C4-2B (cell line): ENCODE measurements around the gene JAG2.

Experiments
- H3K27ac ChIP-seq: fragments of 450-650 bp; 2 replicates; pipeline ENCODE4 v1.5.1; 2017
- ZFX ChIP-seq: fragments of 450-650 bp; IDR thresholded peaks from 2 replicates; pipeline ENCODE4 v1.6.1; 2017
- TF ChIP-seq, protein P1 (sequence below): fragments of 450-650 bp; conservative IDR thresholded peaks from 2 replicates; pipeline ENCODE4 v1.5.1; 2017; ENCODE audit warnings: mild to moderate bottlenecking

The JAG2 gene

DNA sequence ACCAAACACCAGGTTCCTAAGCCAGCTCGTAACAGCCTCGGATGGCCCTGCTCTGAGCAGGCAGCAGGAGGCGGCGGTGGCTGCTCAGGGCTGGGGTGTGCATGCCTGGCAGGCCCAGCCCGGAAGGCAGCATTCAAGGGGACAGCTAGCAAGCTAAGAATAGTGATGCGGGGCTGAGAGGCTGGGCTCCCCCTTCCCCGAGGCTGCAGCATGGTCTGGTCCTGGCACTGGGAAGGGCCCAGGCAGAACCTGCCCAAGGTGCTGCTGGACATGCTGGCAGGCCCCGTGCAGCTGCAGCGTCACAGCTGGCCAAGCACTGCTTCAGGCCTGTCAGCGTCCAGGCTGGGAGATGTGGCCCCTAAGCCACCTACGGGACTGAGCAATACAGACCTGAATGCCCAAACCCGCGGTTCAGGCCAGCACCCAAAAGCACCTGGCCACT, 38.9 kb upstream of the JAG2 start:
- TF ChIP-seq, protein P1, sequence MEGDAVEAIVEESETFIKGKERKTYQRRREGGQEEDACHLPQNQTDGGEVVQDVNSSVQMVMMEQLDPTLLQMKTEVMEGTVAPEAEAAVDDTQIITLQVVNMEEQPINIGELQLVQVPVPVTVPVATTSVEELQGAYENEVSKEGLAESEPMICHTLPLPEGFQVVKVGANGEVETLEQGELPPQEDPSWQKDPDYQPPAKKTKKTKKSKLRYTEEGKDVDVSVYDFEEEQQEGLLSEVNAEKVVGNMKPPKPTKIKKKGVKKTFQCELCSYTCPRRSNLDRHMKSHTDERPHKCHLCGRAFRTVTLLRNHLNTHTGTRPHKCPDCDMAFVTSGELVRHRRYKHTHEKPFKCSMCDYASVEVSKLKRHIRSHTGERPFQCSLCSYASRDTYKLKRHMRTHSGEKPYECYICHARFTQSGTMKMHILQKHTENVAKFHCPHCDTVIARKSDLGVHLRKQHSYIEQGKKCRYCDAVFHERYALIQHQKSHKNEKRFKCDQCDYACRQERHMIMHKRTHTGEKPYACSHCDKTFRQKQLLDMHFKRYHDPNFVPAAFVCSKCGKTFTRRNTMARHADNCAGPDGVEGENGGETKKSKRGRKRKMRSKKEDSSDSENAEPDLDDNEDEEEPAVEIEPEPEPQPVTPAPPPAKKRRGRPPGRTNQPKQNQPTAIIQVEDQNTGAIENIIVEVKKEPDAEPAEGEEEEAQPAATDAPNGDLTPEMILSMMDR, result no peak
- no peak for TF ChIP-seq ZFX
- no peak overlapping the region for H3K27ac ChIP-seq

DNA sequence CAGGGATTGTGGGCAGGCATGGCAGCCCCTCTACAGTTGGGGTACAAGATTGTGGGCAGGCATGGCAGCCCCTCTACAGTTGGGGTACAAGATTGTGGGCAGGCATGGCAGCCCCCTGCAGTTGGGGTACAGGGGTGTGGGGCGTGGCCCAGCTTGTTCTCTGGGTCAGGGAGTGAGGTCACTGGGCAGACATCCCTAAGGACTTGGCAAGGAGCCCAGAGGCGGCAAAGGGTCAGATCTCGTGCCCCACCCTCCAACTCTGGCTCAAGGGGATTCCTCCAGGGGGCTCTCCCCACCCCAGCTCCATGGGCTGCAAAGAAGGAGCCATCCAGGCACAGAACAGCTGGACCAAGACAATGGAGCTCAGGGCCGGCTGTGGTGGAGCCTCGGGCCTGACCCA, 38.3 kb upstream of the JAG2 start:
- H3K27ac ChIP-seq, result no peak overlapping the region
- TF ChIP-seq ZFX, result no peak
- TF ChIP-seq, protein P1, result no peak

DNA sequence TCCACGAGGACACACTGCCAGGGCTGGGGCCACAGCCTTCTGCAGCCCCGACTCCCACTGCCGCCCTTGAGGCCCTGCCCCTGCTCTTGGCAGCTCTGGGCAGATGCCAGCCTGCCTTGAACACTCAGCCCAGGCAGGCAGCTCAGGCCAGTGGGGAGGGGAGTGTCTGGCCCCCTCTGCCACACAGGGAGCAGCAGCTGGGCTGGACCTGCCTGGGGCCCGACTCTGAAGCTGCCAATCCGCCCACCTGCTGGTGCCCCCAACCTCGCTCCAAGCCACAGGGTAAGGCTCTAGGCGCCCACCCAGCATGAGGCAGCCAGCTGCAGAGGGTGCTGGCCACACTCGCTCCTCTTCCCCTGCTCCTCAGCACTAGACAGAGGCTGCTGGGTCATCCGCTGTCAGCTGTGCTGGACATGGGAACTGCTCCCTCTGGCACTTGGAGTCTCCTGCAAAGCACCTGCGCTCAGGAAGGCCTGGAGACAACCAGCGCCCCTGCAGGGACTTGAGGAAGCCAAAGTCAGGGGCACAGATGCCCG, 37.2 kb upstream of the JAG2 start:
- TF ChIP-seq, protein P1, result no peak
- no peak for TF ChIP-seq ZFX
- H3K27ac ChIP-seq, result no peak overlapping the region

DNA sequence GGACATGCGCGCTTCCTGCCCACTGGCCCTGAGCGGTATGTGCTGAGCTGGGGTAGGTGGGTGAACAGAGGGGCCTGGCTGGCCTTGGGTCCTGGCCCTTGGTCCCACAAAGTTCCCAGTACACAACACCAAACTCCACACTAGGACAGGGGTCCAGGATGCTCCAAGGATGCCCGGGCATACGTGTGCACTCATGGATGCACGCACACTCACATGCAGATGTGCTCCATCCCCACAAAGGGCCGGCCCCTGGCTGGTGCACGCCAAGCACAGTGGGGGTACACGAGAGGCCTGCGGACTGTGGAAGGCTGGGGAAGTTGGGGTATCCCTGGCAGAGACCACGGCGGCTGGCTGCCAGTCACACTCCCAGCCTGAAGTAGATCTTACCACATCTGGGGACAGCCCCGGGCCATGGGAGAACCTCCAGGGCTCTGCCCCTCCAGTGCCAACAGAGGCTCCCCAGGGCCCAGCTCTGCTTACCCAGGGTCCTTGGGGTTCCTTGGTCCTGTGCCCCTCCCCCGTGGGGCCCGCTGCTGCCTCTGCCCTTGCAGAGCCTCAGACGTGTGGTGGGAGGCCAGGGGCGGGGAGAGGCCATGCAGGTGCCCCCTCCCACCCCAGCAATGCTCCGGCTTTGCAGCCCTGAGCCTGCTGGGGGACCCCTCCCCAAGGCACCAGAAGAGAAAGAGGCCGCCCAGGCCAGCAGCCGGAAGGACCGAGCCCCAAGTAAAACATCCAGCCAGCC, 36.5 kb upstream of the JAG2 start:
- TF ChIP-seq, protein P1, result no peak
- no peak for TF ChIP-seq ZFX
- H3K27ac ChIP-seq, result no peak overlapping the region; the same call in 1 of the 2 replicates

DNA sequence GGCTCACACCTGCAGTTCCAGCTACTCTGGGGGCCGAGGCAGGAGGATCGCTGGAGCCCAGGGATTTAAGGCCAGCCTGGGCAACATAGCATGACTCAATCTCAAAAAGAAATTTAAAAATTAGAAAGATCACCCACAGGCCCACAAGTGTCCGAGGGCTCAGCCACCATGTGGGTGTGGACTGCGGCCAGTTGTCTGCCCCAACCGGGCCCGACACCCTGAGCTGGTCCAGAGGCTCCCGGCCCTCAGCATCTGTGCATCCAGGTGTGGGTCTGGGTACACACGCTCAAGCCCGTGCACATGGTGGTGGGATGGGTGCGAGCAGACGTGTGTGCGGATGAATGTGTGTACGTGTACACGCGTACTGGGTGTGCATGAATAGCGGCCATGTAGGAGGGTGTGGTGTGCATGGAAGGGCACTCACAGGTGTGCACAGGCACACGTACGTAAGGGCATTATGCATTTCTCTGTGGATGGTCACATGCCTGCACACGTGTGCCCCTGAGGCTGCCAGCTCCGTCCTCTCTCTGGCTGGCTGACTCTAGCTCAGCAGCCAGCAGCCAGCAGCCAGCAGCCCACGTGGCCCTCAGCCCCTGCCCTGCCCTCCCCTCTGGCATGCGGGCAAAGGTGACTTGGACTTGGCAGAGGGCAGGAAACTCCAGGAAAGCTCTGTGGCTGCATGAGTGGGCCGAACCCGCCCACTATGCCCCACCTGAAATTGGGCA, 35.8 kb upstream of the JAG2 start:
- H3K27ac ChIP-seq, result no peak overlapping the region; the same call in 1 of the 2 replicates

DNA sequence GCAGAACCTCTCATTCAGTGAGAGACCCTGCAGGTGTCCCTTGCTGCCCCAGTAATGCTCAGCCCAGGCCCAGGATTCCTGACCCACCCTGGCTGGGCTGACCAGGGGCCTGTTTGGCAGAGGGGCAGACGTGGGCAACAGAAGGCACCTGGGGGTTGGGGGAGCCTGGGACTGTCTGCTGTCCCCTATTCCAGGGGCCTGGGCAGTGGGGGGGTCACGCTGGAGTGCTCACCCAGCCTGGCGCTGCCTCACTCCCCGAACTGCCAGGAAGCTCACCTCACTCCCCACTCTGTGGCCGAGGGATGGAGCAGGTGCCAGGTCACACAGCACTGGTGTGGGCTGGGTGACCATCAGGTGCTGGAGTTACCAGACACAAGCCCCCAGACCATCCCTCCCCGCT, 35.1 kb upstream of the JAG2 start:
- no peak overlapping the region for H3K27ac ChIP-seq
- TF ChIP-seq, protein P1, result no peak
- no peak for TF ChIP-seq ZFX

More for the DNA sequence above, 35.8 kb upstream of the JAG2 start:
- TF ChIP-seq, protein P1, result no peak
- TF ChIP-seq ZFX, result no peak

DNA sequence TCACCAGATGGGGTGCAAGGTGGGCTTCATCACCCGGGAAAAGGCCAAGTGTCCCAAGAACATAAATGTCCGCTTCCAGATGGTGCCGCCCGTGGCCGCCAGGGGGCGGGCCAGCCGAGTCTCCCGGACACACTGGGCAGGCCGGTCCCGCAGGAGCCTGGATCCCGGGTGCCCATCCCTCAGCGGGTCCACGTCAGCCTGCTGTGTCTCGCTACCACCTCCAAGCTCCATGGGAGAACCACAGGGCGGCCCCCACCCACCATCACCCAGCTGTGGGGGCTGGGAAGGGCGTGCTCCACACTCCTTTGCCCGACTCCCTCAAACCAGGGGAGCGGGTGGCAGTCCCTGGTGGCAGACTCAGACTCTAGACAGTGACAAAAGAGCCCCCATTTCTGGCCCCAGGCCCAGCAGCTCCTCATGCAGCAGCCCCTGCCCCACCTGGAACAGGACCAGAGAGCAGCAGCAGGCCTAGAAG, 34.5 kb upstream of the JAG2 start:
- TF ChIP-seq, protein P1, result peak; percentile 97
- no peak for TF ChIP-seq ZFX
- no peak overlapping the region for H3K27ac ChIP-seq
